HG02852 (cell line): ENCODE measurements around the gene BOD1L2.

Experiments
- ATAC-seq: cut with Tn5 transposase; IDR thresholded peaks from one replicate; pipeline ENCODE4 v1.9.1; 2021; ENCODE audit warnings: mild to moderate bottlenecking, moderate library complexity; ENCODE audit not compliant: unreplicated experiment

Gene BOD1L2

DNA sequence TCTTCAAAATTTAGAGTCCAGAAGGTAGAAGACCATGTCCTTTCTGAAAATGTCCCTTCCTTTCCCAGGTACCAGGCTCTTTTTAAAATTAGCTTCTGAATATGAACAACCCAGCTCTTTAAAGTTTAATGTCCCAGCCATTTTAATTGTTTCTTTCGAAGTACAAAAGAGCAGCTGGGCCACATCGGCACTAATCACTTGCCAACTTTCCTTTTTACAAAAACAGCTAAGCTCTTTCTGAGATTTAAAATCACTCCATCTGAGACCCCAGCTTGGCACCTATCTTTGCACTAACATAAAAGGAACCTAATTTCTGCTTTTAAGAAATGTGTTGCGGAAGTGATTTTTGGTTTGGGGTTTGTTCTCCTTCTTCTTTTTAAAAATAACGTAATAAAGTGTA, 2.6 kb downstream of the BOD1L2 start:
- ATAC-seq: no peak

DNA sequence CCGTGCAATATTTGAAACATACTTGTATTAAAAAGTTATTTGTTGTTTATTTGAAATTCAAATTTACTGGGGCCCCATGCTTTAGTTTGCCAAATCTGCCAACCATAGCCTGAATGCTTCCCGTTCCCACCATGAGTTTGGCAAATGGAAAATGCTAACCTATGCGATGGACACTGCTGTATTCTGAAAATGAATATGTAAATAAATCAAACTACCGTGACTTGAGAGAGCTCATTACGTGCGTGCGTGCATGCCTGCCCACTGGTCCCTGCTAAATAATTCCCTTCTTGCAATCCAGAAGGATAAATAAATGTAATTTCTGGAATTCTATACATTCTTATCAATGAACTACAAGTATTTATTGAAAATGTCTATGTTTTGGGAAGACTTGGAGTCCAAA, 3.2 kb downstream of the BOD1L2 start:
- no peak for ATAC-seq

DNA sequence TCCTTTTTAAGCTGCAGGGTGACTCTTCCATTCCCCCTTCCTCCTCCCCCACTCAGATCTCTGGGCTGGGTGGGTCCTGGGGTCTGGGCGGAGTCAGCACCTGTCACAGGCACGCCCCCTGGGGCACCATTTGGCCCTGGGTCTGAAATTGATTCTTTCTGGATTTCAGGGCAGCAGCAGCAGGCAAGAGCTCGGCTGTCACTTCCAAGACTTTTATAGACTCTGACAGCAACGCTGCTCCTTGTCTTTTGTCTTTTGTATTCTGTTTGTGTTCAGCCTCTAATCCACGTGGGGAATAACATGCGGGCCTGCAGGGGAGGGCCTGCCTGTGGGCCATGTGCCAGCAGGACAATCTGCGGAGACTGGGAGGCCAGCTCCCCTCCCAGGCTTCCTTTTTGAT, 3.9 kb downstream of the BOD1L2 start:
- no peak for ATAC-seq

DNA sequence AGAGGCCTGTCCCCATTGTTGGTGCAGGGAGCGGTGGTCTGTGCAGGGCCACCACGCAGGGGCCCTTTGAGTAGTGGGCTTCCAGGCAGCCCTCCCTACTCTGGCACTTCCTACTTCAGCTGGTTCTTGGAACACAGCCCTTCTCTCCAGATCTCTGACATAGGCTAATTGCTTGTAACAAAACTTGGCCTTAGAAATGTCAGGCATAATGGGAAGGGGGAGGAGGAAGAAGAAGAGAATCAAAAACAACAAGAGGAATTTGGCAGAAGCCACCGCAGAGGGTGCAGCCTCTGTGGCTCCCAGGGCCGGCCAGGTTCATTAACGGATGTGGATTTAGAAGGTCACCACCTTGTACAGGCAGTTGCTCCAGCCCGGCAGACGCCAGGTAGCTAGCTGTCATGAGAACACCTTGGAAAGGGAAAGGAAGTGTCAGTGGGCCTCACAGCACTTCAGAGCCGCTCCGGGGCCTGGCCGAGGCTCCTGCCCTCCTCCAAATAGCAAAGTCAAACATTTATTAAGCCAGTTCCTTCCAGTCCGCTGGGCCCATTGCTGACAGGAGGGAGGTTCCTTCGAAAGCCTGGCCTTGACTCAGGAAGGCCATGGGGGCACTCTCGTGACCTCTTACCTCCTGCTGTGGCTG, 7.4 kb downstream of the BOD1L2 start:
- ATAC-seq: no peak

DNA sequence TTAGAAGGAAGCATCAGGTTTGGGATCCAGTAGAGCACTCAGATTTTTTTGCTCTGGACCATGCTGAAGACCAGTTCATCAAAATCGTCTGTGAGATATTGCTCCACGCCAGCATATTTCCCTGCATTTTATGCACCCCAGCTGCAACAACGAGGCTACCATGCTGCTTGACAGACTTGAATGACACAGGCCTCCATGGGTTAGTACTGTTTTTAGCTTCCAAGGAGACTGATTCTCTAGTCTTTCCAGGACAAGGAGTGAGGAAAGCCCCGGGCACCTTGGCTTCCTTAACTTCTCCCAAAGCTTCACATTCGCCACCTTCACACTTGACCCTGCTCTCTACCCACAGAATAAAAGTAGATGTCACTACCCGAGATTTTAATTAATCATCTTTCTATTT, 17.5 kb downstream of the BOD1L2 start:
- no peak for ATAC-seq

DNA sequence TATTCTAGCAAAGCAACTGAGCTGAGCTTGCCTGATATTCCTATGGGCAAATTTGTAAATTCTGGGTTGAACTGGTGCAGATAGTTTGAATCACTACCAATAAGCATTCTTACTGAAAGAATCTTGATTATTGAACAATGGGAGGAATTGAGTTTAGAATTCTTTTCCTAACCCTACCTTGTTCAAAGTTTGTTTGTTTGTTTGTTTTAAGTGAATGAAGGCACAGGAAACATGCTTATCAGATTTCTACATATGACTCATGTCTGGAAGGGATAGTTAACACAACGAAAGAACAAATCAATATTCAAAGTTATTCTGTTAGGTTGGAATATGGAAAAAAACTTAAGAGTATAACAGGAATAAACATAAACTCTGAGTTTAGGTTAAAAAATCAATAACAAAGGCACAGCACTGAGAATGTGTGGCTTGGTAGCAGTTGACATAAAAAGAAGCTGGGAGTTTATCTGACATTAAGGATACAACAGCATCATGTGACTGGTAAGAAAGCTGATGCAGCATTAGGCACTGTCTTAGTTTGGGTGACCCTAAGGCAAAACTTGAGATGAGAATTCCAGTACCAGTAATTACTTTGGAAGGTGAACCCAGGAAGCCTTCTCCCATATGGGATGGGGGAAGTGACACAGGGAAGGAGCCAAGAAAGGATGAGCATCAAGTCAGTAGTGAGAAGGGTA, 20.9 kb downstream of the BOD1L2 start:
- no peak for ATAC-seq

DNA sequence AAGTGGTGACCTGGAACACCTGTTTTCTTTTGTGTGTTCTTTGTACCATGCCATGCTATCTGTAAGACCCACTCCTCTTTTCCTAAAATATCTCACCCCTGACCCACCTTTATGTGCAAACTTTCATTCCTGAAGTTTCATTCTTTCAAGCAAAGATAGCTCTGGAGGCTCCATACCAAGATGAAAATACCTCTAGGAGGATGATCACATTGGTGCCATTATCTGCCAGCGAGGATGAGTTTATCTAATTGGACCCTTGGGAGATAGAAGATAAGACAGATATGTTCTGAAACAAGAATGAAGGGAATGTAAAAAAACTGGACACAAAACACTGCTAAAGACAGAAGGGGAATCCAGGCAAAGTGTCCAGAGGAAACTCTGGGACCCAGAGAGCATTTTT, 24.1 kb downstream of the BOD1L2 start:
- no peak for ATAC-seq

DNA sequence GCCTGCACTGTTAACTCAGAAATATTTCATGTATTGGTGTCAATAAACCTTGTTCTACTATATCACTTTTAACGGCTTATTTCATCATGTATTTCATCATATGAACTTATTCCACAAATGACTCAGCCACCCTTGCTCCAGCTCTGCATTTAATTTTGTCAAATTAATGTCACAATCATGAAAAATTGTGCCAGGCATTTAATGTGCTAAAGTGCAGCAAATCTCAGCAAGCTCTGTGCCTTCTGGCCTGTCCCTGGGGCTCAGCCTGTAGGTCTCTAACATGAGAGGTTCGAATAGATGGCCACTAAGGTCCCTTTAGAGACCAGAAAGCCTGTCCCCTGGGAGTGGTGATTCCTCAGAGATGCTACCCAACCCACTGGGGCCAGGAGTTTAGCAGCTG, 28.6 kb downstream of the BOD1L2 start:
- no peak for ATAC-seq

DNA sequence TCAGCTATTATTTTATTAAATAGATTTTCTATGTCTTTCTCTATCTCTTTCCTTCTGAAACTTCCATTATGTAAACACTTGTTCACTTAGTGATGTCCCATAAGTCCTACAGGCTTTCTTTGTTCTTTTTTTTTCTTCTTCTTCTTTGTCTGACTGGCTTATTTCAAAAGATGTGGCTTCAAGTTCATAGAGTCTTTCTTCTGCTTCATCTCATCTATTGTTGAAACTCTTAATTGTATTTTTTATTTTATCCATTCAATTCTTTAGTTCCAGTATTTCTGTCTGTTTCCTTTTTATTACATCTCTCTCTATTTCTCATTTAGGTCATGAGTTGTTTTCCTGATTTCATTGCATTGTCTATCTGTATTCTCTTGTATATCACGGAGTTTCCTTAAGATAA, 38.5 kb downstream of the BOD1L2 start:
- ATAC-seq: no peak

DNA sequence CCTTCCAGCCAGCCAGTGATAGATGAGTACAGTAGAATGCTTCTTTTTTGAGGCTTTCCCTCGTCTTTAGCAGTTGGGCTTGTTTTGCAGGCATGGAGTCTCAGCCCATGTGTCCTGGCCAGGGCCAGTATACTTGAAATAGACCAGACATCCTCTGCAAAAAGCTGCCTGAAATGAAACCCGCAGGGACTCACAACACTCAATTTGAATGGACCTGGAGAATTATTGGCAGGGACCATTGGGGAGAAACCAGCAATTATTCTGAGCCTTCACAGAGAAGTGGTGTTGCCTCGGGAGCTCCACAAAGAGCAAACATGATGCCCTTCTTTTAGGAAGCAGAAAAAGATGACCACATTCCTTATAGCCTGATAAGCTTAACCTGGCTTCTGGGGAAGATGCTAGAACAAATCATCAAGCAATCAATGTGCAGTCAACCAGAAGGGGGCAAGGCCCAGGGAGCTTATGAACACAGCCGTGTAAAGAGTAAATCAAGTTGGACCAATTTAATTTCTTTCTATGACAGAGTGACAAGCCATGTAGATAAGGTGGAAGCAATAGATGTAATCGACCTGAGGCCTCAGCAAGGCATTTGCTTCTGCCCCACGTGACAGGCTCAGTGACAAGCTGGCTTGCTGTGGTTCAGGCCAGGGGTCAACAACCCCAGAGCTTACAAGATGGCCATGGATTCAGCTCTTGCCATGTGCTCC, 42.1 kb downstream of the BOD1L2 start:
- ATAC-seq: no peak

DNA sequence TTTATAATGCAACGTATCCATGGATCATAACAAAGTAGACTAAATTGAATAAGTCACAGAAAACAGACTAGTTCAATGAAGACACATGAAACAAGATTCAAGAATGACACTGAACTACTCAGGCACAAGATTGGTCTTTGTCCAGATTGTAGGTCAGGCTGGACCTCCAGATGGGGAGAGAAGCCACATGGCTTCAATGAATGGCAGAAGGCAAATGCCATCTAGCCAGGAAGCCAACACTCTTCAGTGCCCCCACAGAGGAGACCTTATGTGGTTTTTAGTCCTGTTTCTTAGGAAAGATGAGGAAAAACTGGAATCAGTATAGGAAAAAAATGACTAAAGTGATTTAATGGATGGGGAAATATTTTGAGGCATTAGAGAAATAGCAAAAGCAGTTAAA, 43.1 kb downstream of the BOD1L2 start:
- no peak for ATAC-seq

DNA sequence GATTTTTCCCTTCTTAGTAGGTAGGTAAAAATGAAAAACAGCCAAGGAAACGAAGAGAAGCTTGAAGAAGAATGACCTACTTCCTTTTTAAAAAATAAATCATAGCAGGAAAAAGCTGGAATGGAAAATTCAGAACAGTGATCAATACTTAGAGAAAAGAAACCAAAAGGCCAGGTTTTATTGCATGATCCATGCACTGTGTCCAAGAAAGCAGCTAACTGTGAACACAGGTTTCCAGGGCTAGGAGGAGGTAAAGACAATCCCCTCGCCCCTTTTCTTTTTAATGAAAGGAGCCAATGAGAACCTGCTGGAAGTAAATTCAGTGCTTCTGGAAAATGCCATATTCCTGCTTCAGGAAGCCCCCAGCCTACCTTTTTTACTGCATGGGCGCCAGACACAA, 47.2 kb downstream of the BOD1L2 start:
- no peak for ATAC-seq

DNA sequence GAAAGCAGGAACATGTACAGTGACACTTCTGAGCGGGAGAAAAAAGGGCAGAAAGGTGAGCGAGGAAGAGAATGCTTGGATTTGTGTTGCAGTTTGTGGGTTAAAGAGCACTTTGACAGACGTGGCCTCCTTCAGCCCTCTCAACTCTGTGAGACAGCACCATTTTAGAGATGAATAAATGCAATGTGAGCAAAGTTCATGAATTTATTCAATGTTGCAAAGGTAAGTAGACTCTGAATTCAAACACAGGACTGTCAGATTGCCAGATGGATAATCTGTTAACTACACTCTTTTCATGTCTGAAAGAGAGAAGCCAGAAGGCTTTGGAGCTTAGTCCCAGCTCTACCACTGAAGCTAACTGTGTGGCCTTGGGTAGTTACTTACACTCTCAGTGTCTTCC, 47.7 kb downstream of the BOD1L2 start:
- no peak for ATAC-seq

DNA sequence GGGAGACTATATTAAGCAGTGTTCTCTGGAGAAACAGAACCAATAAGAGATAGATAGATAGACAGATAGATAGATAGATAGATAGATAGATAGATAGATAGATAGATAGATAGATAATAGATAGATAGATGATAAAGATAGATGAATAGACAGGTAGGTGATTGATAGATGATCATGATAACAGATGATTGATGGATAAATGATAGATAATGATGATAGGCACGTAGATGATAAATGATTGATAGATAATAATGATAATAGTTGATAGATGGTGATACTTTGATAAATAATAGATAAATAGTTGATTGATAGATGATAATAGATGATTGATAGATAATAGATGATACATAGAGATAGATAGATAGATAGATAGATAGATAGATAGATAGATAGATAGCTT, 48.5 kb downstream of the BOD1L2 start:
- ATAC-seq: no peak

DNA sequence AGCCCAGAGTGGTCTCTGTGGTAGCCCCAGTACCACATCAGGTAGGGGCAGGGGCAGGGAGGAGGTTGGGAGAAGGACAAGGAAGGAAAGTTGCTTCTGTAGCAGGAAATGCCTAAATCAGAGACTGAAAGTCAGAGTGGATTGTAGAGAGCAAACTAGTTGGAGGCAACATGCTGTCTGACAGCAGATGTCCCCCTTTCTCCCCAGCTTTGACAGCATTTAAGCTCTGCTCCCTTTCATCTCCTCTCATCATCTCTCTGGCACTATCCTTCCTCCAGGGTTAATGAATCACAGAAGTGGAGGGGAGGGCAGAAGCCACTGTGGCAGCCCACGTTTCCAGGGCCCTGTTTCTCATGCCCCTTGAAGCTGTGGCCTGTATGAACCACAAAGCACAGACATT, 50.4 kb downstream of the BOD1L2 start:
- no peak for ATAC-seq

DNA sequence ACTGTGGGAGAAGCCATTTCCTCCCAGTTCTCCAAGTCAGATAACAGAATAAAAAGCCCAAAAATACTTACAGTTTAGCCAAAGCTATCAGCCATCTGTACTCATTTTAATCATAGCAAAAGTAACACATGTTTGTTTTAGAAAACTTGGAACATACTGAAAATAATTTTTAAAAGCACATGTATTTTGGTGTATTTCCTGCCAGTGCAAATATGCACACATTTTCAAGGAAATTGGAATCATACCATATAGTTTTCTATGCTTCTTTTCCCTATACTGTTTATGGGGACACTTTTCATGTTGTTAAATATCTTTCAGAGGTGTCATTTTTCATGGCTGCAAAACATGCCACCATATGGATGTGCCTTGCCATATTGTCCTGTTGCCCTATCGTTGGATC, 51.2 kb downstream of the BOD1L2 start:
- no peak for ATAC-seq
